NCI-H2029 (cell line): ENCODE data around the gene ACAP3.
A peak's percentile ranks its signal among the peaks of the same experiment; 100 is the strongest.

ENCODE experiments used
- DNase-seq: peaks from one replicate; lab custom pipeline; 2025; lab: John Stamatoyannopoulos, UW

Gene ACAP3

DNA sequence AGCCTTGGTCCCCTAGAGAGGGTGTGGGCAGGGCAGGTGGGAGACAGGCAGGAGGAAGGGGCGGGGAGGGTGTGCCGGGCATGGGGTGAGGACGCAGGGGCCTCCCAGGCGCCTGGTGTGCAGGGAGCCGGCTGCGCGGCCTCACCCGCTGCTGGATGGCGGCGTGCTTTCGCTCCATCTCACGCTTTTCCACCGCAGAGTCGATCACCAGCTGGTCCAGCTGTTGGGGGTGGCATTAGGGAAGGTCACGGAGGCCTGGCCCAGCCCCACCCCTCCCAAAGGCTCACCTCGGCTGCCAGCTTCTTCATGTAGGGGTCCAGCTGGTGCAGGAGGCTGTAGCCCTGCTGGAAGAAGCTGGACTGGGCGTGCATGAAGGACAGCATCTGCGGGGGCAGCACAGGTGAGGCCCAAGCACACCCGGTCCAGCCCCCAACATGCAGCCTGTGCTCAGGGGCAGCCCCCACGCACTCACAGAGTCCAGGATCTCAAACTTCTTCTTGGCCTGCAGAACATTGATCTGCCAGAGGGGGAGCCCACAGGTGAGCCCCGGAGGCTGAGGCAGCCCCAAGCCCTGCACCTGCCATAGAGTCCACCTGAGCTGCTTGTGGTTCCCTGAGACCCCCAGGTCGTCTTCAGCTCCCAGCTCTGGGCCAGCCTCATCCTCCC lies 7.9 kb downstream of the ACAP3 start:
- no peak for DNase-seq

GRCh38 chr1:1298861-1299685 lies 8.7 kb downstream of the ACAP3 start:
- no peak for DNase-seq

- DNase-seq: no peak
These were observed 9.8 kb downstream of the ACAP3 start for GRCh38 chr1:1297802-1298424.

GRCh38 chr1:1296070-1297061 lies 11.4 kb downstream of the ACAP3 start:
- DNase-seq: no peak

- no peak for DNase-seq
These were observed 12.4 kb downstream of the ACAP3 start for GRCh38 chr1:1295154-1295923.

DNA sequence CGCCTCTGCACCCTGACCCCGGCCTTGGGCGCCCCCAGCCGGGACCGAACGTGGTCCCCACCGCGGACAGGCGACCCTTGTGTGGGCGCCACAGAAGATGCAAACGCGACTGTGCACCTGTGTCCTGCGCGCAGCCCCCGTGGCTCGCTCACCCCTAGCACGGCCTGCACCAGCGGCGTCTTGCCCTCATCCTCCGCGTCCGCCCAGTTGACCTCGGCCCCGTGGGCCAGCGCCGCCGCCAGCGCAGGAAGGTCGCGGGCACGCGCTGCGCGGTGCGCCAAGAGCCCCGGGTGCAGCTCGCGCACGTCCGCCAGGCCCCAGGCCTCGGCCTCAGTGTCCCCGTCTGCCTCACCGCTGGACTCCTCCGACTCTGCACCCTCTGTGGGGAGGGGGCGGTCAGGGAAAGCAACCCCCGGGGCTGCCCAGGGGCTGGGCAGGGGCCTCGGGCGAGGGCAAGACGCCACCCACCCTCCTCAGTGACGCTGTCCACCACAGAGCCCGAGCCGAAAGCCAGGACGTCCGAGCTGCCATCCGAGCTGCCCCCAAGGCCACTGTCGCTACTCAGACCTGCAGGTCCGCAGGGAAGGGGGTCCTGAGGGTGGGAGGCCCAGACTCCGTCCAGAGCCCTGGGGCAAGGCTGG lies 13.4 kb downstream of the ACAP3 start:
- no peak for DNase-seq

DNA sequence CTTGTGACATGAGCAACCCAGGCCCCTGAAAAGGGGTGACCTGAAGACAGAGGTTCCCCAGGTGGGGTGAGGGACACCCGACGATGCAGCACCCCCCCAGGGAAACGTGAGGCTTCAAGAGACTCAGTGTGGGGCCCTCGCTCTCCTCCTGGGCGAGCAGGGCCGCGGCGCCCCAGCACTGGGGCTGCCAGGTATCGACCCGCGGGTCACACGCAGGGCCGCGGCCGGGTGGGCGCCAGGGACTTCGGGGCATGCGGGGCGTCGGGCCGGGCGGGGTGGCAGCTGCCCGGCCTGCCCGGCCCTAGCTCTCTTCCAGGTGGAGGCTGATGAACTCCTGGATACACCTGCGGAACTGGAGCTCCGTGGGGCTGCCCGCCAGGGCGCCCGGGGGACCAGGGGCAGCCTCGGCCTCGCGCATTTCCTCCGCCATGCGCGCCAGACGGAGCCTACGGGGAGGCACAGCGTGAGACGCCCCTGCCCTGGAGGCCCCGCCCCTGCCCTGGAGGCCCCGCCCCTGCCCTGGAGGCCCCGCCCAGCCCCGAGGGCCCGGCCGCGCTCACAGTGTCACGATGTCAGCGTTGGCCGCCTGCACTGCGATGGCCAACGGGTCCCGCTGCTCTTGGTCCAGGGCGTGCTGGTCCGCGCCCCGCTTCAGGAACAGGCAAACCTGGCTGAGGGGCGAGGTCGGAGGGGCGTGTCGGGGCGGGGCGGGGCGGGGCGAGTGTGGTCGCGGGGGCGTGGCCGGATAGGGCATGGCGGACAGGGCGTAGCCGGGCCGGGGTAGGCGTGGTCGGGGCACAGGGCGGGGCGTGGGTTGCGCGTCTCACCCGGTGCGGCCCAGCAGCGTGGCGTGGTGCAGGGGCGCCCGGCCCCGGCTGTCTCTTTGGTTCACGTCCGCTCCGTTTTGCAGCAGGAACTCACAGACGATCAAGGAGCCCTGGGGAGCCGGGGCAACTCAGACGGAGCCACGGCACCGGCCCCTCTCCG lies 14.2 kb downstream of the ACAP3 start:
- no peak for DNase-seq

DNA sequence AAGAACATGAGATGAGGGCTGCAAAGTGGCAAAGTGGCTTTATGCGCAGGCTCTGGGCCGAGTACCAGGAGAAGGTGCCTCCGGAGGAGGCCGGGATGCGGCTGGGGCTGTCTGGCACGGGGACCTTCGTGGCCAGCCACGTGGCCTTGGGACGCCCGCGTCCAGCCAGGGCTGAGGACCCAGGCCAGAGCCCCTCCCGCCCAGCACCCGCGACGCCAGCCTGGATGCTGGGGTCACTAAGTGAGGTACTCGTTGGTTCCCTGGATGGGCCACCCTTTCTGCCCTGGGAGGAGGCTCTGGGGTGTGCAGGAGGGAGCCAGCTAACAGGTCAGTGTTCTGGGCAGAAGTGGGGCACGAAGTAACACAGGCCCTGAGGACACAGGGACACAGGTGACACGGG lies 14.9 kb downstream of the ACAP3 start:
- no peak for DNase-seq

DNA sequence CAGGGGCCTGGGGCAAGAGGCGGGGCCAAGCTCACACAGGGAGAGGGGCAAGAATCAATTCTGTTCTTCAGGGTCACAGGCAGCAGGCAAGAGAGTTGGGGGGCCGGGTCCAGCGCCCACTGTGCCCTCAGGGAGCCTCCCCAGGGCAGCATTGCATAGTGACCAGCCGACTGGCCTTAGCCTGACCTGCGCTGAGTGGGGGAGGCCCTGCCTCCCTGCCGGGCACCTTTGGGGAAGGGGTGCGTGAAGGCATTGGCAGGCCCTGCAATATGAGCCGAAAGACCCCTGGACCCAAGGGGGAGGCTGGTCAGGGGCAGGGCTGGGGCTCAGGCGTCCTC lies 15.3 kb downstream of the ACAP3 start:
- DNase-seq: no peak

DNA sequence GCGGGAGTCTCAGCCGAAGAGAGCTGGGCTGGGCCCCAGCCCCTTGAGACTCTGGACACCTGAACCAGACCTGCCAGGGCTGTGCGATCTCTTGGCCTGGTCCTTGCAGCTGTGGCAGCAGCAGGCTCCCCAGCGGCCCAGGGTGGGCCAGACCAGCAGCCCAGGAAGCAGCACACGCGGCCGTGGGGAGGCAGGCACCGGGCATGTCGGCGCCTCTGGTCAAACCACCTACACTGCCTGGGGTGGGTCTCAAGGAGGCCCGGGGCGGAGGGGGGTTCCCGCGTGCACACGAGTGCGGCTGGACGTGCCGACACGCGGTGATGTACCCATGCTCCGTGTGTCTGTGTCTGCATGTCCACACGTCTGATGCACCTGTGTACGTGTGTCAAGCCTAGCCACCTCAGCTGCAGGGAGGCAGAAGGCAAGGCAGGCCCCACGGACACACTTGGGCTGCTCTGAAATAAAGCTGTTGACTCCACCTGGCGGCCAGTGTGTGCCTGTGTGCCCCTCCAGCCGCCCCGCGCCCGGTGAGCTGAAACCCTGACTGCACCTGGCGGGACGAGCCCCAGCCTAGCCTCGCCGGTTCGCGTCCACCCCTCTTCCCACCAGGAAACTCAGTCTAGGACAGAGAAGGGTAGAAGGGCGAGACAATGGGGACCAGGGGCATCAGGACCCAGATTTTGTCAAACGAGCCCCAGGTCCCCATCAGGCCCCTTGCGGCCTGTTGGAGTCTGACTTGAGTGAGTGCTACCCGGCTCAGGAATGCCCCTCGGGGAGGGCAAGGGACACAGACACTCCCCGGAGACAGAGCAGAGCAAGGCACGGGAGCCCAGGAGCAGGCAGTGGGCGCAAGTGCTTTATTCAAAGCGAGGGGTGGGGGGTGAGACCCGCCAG lies 15.9 kb downstream of the ACAP3 start:
- peak; percentile 42 for DNase-seq

DNA sequence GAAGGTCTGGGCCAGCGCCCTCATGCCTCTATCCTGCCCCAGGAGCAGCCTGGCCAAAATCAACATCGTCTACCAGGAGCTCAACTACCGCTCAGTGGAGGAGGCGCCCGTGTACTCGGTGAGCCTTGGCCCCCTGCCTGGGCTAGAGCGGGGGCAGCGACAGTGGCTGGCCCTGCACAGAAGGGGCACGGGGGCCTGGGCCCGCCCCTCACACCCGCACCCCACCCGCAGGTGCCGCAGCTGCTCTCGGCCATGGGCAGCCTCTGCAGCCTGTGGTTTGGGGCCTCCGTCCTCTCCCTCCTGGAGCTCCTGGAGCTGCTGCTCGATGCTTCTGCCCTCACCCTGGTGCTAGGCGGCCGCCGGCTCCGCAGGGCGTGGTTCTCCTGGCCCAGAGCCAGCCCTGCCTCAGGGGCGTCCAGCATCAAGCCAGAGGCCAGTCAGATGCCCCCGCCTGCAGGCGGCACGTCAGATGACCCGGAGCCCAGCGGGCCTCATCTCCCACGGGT lies 16.7 kb downstream of the ACAP3 start:
- DNase-seq: no peak

DNA sequence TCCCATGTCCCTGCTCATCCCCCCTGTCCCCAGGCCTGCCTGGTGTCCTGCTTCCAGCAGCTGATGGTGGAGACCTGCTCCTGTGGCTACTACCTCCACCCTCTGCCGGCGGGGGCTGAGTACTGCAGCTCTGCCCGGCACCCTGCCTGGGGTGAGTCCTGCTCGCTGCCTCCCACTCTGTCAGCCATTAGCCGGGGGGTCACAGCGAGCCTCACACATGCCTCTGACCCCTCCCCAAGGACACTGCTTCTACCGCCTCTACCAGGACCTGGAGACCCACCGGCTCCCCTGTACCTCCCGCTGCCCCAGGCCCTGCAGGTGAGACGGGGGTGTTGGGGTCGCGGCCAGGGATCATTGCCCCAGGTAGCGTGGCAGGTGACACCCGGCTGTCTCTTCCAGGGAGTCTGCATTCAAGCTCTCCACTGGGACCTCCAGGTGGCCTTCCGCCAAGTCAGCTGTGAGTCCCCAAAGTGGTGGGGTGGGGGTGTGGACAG lies 17.4 kb downstream of the ACAP3 start:
- no peak for DNase-seq

DNA sequence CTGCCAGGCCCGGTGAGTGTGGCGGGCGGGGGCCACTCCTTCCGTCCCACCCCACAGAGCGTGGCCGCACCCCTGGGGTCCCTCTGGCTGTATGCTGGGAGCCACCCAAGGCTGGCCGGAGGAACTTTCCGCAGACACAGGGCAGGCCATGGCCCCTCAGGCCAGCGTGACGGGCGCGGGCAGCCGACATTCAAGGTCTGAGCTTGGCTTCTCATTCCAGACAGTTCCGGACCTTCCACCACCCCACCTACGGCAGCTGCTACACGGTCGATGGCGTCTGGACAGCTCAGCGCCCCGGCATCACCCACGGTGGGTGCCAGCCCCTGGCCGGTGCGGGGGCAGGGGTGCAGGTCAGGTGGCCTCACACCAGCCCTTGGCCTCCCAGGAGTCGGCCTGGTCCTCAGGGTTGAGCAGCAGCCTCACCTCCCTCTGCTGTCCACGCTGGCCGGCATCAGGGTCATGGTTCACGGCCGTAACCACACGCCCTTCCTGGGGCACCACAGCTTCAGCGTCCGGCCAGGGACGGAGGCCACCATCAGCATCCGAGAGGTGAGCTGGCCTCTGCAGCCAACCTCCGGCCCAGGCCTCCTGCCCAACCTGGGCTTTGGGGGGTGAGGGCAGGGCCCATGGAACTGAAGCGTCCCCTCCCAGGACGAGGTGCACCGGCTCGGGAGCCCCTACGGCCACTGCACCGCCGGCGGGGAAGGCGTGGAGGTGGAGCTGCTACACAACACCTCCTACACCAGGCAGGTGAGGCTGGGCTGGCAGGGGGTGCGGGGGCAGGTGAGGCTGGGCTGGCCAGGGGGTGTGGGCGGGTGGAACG lies 20.2 kb downstream of the ACAP3 start:
- no peak for DNase-seq

DNA sequence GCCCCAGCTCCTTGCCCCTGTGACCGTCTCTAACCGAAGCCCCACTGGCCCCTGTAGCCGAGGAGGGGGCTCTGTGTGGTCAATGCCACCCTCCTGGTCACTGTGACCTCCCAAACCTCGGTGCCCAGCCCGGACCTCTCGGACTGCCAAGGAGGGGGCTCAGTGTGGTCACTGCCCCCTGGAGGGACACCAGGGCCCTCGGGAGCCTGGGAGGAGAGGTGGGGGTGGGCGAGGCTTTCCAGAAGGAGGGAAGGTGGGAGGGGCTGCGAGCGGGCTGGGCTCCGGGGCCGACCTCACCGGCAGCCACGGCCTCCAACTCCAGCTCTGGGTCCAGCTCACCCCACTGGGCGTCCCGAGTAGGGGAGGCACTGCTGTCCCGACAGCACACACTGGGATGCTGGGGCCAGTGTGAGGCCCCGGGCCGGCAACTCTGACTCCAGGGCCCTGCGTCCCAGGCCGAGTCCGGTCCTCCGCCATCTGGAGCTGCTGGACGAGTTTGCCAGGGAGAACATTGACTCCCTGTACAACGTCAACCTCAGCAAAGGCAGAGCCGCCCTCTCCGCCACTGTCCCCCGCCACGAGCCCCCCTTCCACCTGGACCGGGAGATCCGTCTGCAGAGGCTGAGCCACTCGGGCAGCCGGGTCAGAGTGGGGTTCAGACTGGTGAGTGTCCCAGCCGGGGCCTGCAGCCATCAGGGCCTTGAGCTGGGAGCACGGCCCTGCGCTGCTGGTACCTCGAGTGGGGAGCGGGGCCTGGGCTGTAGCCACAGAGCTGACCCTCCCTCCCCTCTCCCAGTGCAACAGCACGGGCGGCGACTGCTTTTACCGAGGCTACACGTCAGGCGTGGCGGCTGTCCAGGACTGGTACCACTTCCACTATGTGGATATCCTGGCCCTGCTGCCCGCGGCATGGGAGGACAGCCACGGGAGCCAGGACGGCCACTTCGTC lies 21.1 kb downstream of the ACAP3 start:
- no peak for DNase-seq

DNA sequence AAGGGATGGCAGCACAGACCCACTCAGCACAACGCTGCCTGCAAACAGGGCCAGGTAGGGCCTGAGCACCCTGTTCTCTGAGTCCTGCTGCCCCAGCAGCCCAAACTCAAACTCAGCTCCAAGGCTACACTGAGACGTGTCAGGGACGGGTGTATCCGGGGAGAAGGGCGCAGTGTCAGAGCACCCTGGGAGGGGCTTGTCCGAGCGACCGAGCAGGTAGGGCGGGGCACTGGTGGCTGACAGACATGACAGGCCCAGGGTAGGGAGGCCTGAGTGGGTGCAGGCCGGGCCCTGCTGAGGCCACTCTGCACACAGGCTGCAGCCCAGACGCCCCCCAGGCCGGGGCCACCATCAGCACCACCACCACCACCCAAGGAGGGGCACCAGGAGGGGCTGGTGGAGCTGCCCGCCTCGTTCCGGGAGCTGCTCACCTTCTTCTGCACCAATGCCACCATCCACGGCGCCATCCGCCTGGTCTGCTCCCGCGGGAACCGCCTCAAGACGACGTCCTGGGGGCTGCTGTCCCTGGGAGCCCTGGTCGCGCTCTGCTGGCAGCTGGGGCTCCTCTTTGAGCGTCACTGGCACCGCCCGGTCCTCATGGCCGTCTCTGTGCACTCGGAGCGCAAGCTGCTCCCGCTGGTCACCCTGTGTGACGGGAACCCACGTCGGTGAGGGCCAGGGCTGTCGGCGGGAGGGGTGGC lies 22.0 kb downstream of the ACAP3 start:
- DNase-seq: no peak
